Measurements from ENCODE around the gene POU5F1.

GRCh38 chr6:31209137-31209536, 38.7 kb upstream of the POU5F1 start:
- no peak for TF ChIP-seq REST (IDR thresholded peaks at IDR 0.05; ENCODE audit: insufficient read depth in 1 of 2, low read depth in 2 of 2, low read length in 2 of 2)
- TF ChIP-seq SIN3A (IDR thresholded peaks at IDR 0.05; ENCODE audit: borderline replicate concordance, insufficient read depth, low read length): no peak
- no peak for TF ChIP-seq POLR2AphosphoS5 (IDR thresholded peaks at IDR 0.05; ENCODE audit: low read depth, low read length)
- no peak for TF ChIP-seq TAF1 (IDR thresholded peaks at IDR 0.05; ENCODE audit: borderline replicate concordance, insufficient read depth, low read length)
